SK-N-SH treated with all-trans-retinoic acid at 6 μM for 48 hours (cell line): Measurements from ENCODE around the gene STIP1.

ENCODE experiments used
- ATAC-seq: fragments of 200-7000 bp; cut with Tn5 transposase; 3 replicates; pipeline ENCODE4 v1.9.1; 2020; ENCODE audit warnings: mild to moderate bottlenecking, moderate library complexity
- ARNTL ChIP-seq: fragments of 450-650 bp; formaldehyde crosslinking; IDR thresholded peaks from 2 replicates; pipeline ENCODE4 v1.5.0; 2020; ENCODE audit warnings: low read depth, mild to moderate bottlenecking, moderate library complexity, borderline replicate concordance
- BACH2 ChIP-seq: fragments of 250-450 bp; sonication (Bioruptor Pico); IDR thresholded peaks from 2 replicates; pipeline ENCODE4 v1.9.0; 2021; ENCODE audit warnings: mild to moderate bottlenecking, borderline replicate concordance
- CREB5 ChIP-seq: fragments of 250-450 bp; sonication (Bioruptor Pico); IDR thresholded peaks from 2 replicates; pipeline ENCODE4 v1.5.1; 2020; ENCODE audit warnings: low read depth, mild to moderate bottlenecking, moderate library complexity
- CSDC2 ChIP-seq: fragments of 250-450 bp; sonication (Bioruptor Pico); IDR thresholded peaks from 2 replicates; pipeline ENCODE4 v1.5.0; 2020; ENCODE audit warnings: mild to moderate bottlenecking, moderate library complexity
- CSRNP3 ChIP-seq: fragments of 250-450 bp; sonication (Bioruptor Pico); IDR thresholded peaks from 2 replicates; pipeline ENCODE4 v1.5.1; 2021; ENCODE audit warnings: mild to moderate bottlenecking, moderate library complexity
- ESRRG ChIP-seq: fragments of 250-450 bp; sonication (Bioruptor Pico); IDR thresholded peaks from 2 replicates; pipeline ENCODE4 v1.6.1; 2021; ENCODE audit warnings: mild to moderate bottlenecking
- GLIS3 ChIP-seq: fragments of 250-450 bp; sonication (Bioruptor Pico); IDR thresholded peaks from 2 replicates; pipeline ENCODE4 v1.5.0; 2020; ENCODE audit warnings: mild to moderate bottlenecking, moderate library complexity
- ISL1 ChIP-seq: fragments of 250-450 bp; sonication (Bioruptor Pico); IDR thresholded peaks from 2 replicates; pipeline ENCODE4 v2.1.2; 2022; ENCODE audit warnings: mild to moderate bottlenecking, moderate library complexity
- OSR1 ChIP-seq: fragments of 250-450 bp; sonication (Bioruptor Pico); IDR thresholded peaks from 2 replicates; pipeline ENCODE4 v1.8.0; 2022; ENCODE audit warnings: moderate library complexity, mild to moderate bottlenecking, inconsistent platforms
- PATZ1 ChIP-seq: fragments of 250-450 bp; sonication (Bioruptor Pico); IDR thresholded peaks from 2 replicates; pipeline ENCODE4 v1.8.0; 2020; ENCODE audit warnings: mild to moderate bottlenecking, moderate library complexity, borderline replicate concordance
- POU6F1 ChIP-seq: fragments of 250-450 bp; sonication (Bioruptor Pico); IDR thresholded peaks from 2 replicates; pipeline ENCODE4 v1.8.0; 2021; ENCODE audit warnings: low read depth, mild to moderate bottlenecking, moderate library complexity, borderline replicate concordance
- PPARA ChIP-seq: fragments of 250-450 bp; sonication (Bioruptor Pico); IDR thresholded peaks from 2 replicates; pipeline ENCODE4 v1.5.0; 2020; ENCODE audit warnings: mild to moderate bottlenecking, borderline replicate concordance
- RARB ChIP-seq: fragments of 250-450 bp; sonication (Bioruptor Pico); IDR thresholded peaks from 2 replicates; pipeline ENCODE4 v1.8.0; 2021; ENCODE audit warnings: mild to moderate bottlenecking, moderate library complexity
- SNAI2 ChIP-seq: fragments of 250-450 bp; sonication (Bioruptor Pico); IDR thresholded peaks from 2 replicates; pipeline ENCODE4 v1.5.0; 2020; ENCODE audit warnings: mild to moderate bottlenecking, moderate library complexity
- TCF4 ChIP-seq: fragments of 250-450 bp; sonication (Bioruptor Pico); IDR thresholded peaks from 2 replicates; pipeline ENCODE4 v1.8.0; 2021; ENCODE audit warnings: mild to moderate bottlenecking, moderate library complexity, borderline replicate concordance
- TOX ChIP-seq: fragments of 250-450 bp; sonication (Bioruptor Pico); IDR thresholded peaks from 2 replicates; pipeline ENCODE4 v1.8.0; 2021; ENCODE audit warnings: mild to moderate bottlenecking, moderate library complexity, borderline replicate concordance
- TSHZ2 ChIP-seq: fragments of 250-450 bp; sonication (Bioruptor Pico); IDR thresholded peaks from 2 replicates; pipeline ENCODE4 v1.5.0; 2020; ENCODE audit warnings: mild to moderate bottlenecking, moderate library complexity
- ZC3H10 ChIP-seq: fragments of 250-450 bp; sonication (Bioruptor Pico); IDR thresholded peaks from 2 replicates; pipeline ENCODE4 v1.5.1; 2021; ENCODE audit warnings: mild to moderate bottlenecking, moderate library complexity
- ZFP3 ChIP-seq: fragments of 250-450 bp; sonication (Bioruptor Pico); IDR thresholded peaks from 2 replicates; pipeline ENCODE4 v1.5.0; 2020; ENCODE audit warnings: mild to moderate bottlenecking, moderate library complexity
- ZFP30 ChIP-seq: fragments of 450-650 bp; formaldehyde crosslinking; IDR thresholded peaks from 2 replicates; pipeline ENCODE4 v1.5.0; 2022; ENCODE audit warnings: mild to moderate bottlenecking, moderate library complexity
- ZNF565 ChIP-seq: fragments of 450-650 bp; formaldehyde crosslinking; conservative IDR thresholded peaks from 2 replicates; pipeline ENCODE4 v1.5.0; 2020; ENCODE audit warnings: low read depth, mild to moderate bottlenecking, moderate library complexity
- ZNF70 ChIP-seq: fragments of 450-650 bp; formaldehyde crosslinking; IDR thresholded peaks from 2 replicates; pipeline ENCODE4 v1.5.0; 2020; ENCODE audit warnings: mild to moderate bottlenecking, moderate library complexity
- ZNF8 ChIP-seq: fragments of 450-650 bp; formaldehyde crosslinking; IDR thresholded peaks from 2 replicates; pipeline ENCODE4 v1.5.0; 2020; ENCODE audit warnings: mild to moderate bottlenecking, moderate library complexity

The STIP1 gene

GRCh38 chr11:64148917-64149617 is 36.9 kb upstream of the STIP1 start (continued):
- no peak for TF ChIP-seq CSRNP3 (CRISPR knock-in tag)

- TF ChIP-seq ZFP3 (CRISPR knock-in tag) (no peak), POU6F1 (no peak), PPARA (no peak), CREB5 (CRISPR knock-in tag) (no peak), ZC3H10 (CRISPR knock-in tag) (no peak)
- ATAC-seq = no peak
Measured at GRCh38 chr11:64150051-64150450, 35.9 kb upstream of the STIP1 start.

- ATAC-seq = no peak
- TF ChIP-seq ZNF8 (CRISPR knock-in tag) (no peak), ZNF565 (CRISPR knock-in tag) (no peak), ZC3H10 (CRISPR knock-in tag) (no peak), GLIS3 (CRISPR knock-in tag) (no peak), TCF4 (CRISPR knock-in tag) (no peak), RARB (CRISPR knock-in tag) (no peak)
Measured at GRCh38 chr11:64150481-64151239, 35.3 kb upstream of the STIP1 start.

GRCh38 chr11:64151337-64151736 is 34.6 kb upstream of the STIP1 start:
- TF ChIP-seq TSHZ2 (CRISPR knock-in tag) = no peak
- TF ChIP-seq ZNF565 (CRISPR knock-in tag) = no peak
- TF ChIP-seq ARNTL = no peak
- no peak for TF ChIP-seq RARB (CRISPR knock-in tag)
- TF ChIP-seq SNAI2 (CRISPR knock-in tag) = no peak
- no peak for TF ChIP-seq OSR1 (CRISPR knock-in tag)
- TF ChIP-seq PATZ1 (CRISPR knock-in tag) = no peak
- no peak for TF ChIP-seq CSRNP3 (CRISPR knock-in tag)
- TF ChIP-seq GLIS3 (CRISPR knock-in tag) = no peak
- TF ChIP-seq ISL1 = no peak
- TF ChIP-seq ZNF70 (CRISPR knock-in tag) = no peak
- TF ChIP-seq TOX (CRISPR knock-in tag) = no peak
- no peak for TF ChIP-seq ZC3H10 (CRISPR knock-in tag)
- TF ChIP-seq CSDC2 (CRISPR knock-in tag) = no peak
- TF ChIP-seq ZNF8 (CRISPR knock-in tag) = no peak
- no peak for TF ChIP-seq CREB5 (CRISPR knock-in tag)
- no peak for TF ChIP-seq ZFP30
- no peak for TF ChIP-seq ESRRG (CRISPR knock-in tag)
- TF ChIP-seq BACH2 (CRISPR knock-in tag) = no peak
- TF ChIP-seq TCF4 (CRISPR knock-in tag) = no peak
- ATAC-seq = no peak
